Activated CD4-positive, alpha-beta T cell treated with anti-CD3 and anti-CD28 coated beads for 36 hours (primary cell): Measurements from ENCODE around the gene OLAH. TPM values are rescaled to one million over a fixed set of nuclear protein-coding genes. Genes with fewer than 3 reads are reported as not detected.

Experiments used
- ATAC-seq: fragments of 200-7000 bp; cut with Tn5 transposase; one replicate; pipeline ENCODE4 v1.10.0; 2021; ENCODE audit warnings: mild to moderate bottlenecking, moderate library complexity
- CTCF ChIA-PET: fragments of 350-600 bp; sonication (Branson Sonifier 250); formaldehyde crosslinking; loops from one replicate; lab custom pipeline; 2021; ENCODE audit warnings: antibody characterized with exemption; lab: Charles Lee
- POLR2A ChIA-PET: fragments of 350-600 bp; sonication (Branson Sonifier 250); formaldehyde crosslinking; loops from one replicate; lab custom pipeline; 2021; ENCODE audit warnings: antibody characterized with exemption, inconsistent platforms; lab: Charles Lee
- DNase-seq: peaks from one replicate; pipeline ENCODE4 v3.0.0-alpha.2; 2020
- H3K27ac Mint-ChIP-seq: one replicate; pipeline ENCODE4 v1.8.0; 2021; ENCODE audit warnings: mixed read lengths
- H3K27me3 Mint-ChIP-seq: one replicate; pipeline ENCODE4 v1.8.0; 2021; ENCODE audit warnings: mixed read lengths
- H3K36me3 Mint-ChIP-seq: one replicate; pipeline ENCODE4 v1.8.0; 2021; ENCODE audit warnings: low read depth, mixed read lengths
- H3K4me1 Mint-ChIP-seq: one replicate; pipeline ENCODE4 v1.8.0; 2021; ENCODE audit warnings: mixed read lengths
- H3K4me3 Mint-ChIP-seq: one replicate; pipeline ENCODE4 v1.8.0; 2021; ENCODE audit warnings: mild to moderate bottlenecking, moderate library complexity, mixed read lengths
- H3K9me3 Mint-ChIP-seq: one replicate; pipeline ENCODE4 v1.8.0; 2021; ENCODE audit warnings: low read depth, mixed read lengths
- intact Hi-C, 2 experiments: fragments of 100-400 bp; cut with DNase I in 1 of 2; cut with micrococcal nuclease in 1 of 2; formaldehyde crosslinking; loops; one replicate each; pipeline versions ENCODE4 v1.14.2 to v1.15.1; 2022 to 2024; cut with DNase I, micrococcal nuclease
- total RNA-seq, 2 experiments: library from RNA; stranded (reverse); gene quantifications; one replicate each; pipeline ENCODE4 v1.2.3, GENCODE V29; 2021

The OLAH gene
- total RNA-seq, 2 experiments from 2014 or later = 0.16 to 0.90 TPM

- intact Hi-C loops = no loop called here
- ChIA-PET CTCF (no interaction called here), POLR2A (no interaction called here)
- Mint-ChIP-seq H3K36me3 (no peaks in the 10 kb centered on the region), H3K27ac (no peak overlapping the region), H3K4me3 (no peak overlapping the region), H3K9me3 (no peaks in the 10 kb centered on the region), H3K4me1 (peaks cover under 1% of the 10 kb centered on the region), H3K27me3 (no peaks in the 10 kb centered on the region)
- no peak for ATAC-seq
- no peak for DNase-seq
Measured at GRCh38 chr10:15038416-15038815, 5.3 kb upstream of the OLAH start.

- Mint-ChIP-seq H3K4me3 (no peak overlapping the region), H3K36me3 (no peaks in the 10 kb centered on the region)
- ATAC-seq = no peak
Measured at GRCh38 chr10:15045380-15045779, 1.6 kb downstream of the OLAH start.

GRCh38 chr10:15046626-15047025, 2.9 kb downstream of the OLAH start:
- ChIA-PET CTCF (no interaction called here), POLR2A (no interaction called here)
- DNase-seq = no peak
- H3K4me1 Mint-ChIP-seq = peaks cover 18% of the 10 kb centered on the region
- H3K27ac Mint-ChIP-seq = no peak overlapping the region
- H3K36me3 Mint-ChIP-seq = no peaks in the 10 kb centered on the region
- ATAC-seq = no peak
- H3K9me3 Mint-ChIP-seq = no peaks in the 10 kb centered on the region
- no peak overlapping the region for H3K4me3 Mint-ChIP-seq
- no peaks in the 10 kb centered on the region for H3K27me3 Mint-ChIP-seq
- intact Hi-C loops = no loop called here

More at GRCh38 chr10:15045380-15045779, 1.6 kb downstream of the OLAH start:
- H3K27me3 Mint-ChIP-seq = no peaks in the 10 kb centered on the region
- no peak overlapping the region for H3K27ac Mint-ChIP-seq
- peaks cover 18% of the 10 kb centered on the region for H3K4me1 Mint-ChIP-seq
- POLR2A ChIA-PET = no interaction called here
- CTCF ChIA-PET = interaction anchor here (0.7 to 1.0 kb wide), 2 partner anchors 9 to 450 kb away, joined by 3 read pairs; no protein-coding TSS in a partner anchor
- intact Hi-C loops = no loop called here
- no peaks in the 10 kb centered on the region for H3K9me3 Mint-ChIP-seq
- DNase-seq = no peak

GRCh38 chr10:15049533-15049932, 5.8 kb downstream of the OLAH start:
- ChIA-PET POLR2A (no interaction called here), CTCF (no interaction called here)
- no peaks in the 10 kb centered on the region for H3K27me3 Mint-ChIP-seq
- H3K36me3 Mint-ChIP-seq = no peaks in the 10 kb centered on the region
- peaks cover 10% of the 10 kb centered on the region for H3K4me1 Mint-ChIP-seq
- H3K4me3 Mint-ChIP-seq = no peak overlapping the region
- ATAC-seq (no peak), DNase-seq (no peak)
- no peaks in the 10 kb centered on the region for H3K9me3 Mint-ChIP-seq
- H3K27ac Mint-ChIP-seq = no peak overlapping the region
- intact Hi-C loops = no loop called here

- no peak for DNase-seq
- Mint-ChIP-seq H3K36me3 (no peaks in the 10 kb centered on the region), H3K27me3 (no peaks in the 10 kb centered on the region), H3K4me3 (no peak overlapping the region), H3K4me1 (no peaks in the 10 kb centered on the region), H3K27ac (no peak overlapping the region), H3K9me3 (no peaks in the 10 kb centered on the region)
- intact Hi-C loops = no loop called here
- ChIA-PET CTCF (no interaction called here), POLR2A (no interaction called here)
- no peak for ATAC-seq
Measured at GRCh38 chr10:15052121-15052520, 8.4 kb downstream of the OLAH start.

GRCh38 chr10:15053061-15053460, 9.3 kb downstream of the OLAH start:
- ChIA-PET POLR2A (no interaction called here), CTCF (no interaction called here)
- DNase-seq (no peak), ATAC-seq (no peak)
- intact Hi-C loops = no loop called here
- H3K4me3 Mint-ChIP-seq = no peak overlapping the region
- H3K27ac Mint-ChIP-seq = no peak overlapping the region
- no peaks in the 10 kb centered on the region for H3K27me3 Mint-ChIP-seq
- H3K9me3 Mint-ChIP-seq = no peaks in the 10 kb centered on the region
- no peaks in the 10 kb centered on the region for H3K36me3 Mint-ChIP-seq
- no peaks in the 10 kb centered on the region for H3K4me1 Mint-ChIP-seq

- CTCF ChIA-PET = no interaction called here
- POLR2A ChIA-PET = no interaction called here
- H3K27me3 Mint-ChIP-seq = peaks cover 7% of the 10 kb centered on the region
- ATAC-seq (no peak), DNase-seq (no peak)
- H3K27ac Mint-ChIP-seq = no peak overlapping the region
- intact Hi-C loops = no loop called here
- peaks cover 9% of the 10 kb centered on the region for H3K9me3 Mint-ChIP-seq
- H3K36me3 Mint-ChIP-seq = peaks cover 8% of the 10 kb centered on the region
- H3K4me1 Mint-ChIP-seq = no peaks in the 10 kb centered on the region
- no peak overlapping the region for H3K4me3 Mint-ChIP-seq
Measured at GRCh38 chr10:15058689-15059088, 14.9 kb downstream of the OLAH start.

- DNase-seq = no peak
- H3K4me3 Mint-ChIP-seq = no peak overlapping the region
- intact Hi-C loops = no loop called here
- ATAC-seq = no peak
- H3K36me3 Mint-ChIP-seq = peaks cover 8% of the 10 kb centered on the region
- peaks cover 7% of the 10 kb centered on the region for H3K27me3 Mint-ChIP-seq
- ChIA-PET CTCF (no interaction called here), POLR2A (no interaction called here)
- no peak overlapping the region for H3K27ac Mint-ChIP-seq
- H3K9me3 Mint-ChIP-seq = peaks cover 9% of the 10 kb centered on the region
- no peaks in the 10 kb centered on the region for H3K4me1 Mint-ChIP-seq
Measured at GRCh38 chr10:15059914-15060313, 16.2 kb downstream of the OLAH start.

GRCh38 chr10:15060638-15061037, 16.9 kb downstream of the OLAH start:
- intact Hi-C loops = no loop called here
- Mint-ChIP-seq H3K4me3 (no peak overlapping the region), H3K27me3 (peaks cover 7% of the 10 kb centered on the region), H3K27ac (no peak overlapping the region), H3K4me1 (no peaks in the 10 kb centered on the region), H3K9me3 (peaks cover 9% of the 10 kb centered on the region), H3K36me3 (peaks cover 8% of the 10 kb centered on the region)
- ATAC-seq (no peak), DNase-seq (no peak)
- POLR2A ChIA-PET = no interaction called here
- CTCF ChIA-PET = interaction anchor here (1.0 kb wide), 1 partner anchor 45 kb away, joined by 3 read pairs; no protein-coding TSS in a partner anchor

GRCh38 chr10:15067154-15067553, 23.4 kb downstream of the OLAH start:
- Mint-ChIP-seq H3K36me3 (no peaks in the 10 kb centered on the region), H3K27me3 (no peaks in the 10 kb centered on the region), H3K4me1 (no peaks in the 10 kb centered on the region), H3K4me3 (no peak overlapping the region), H3K9me3 (no peaks in the 10 kb centered on the region), H3K27ac (no peak overlapping the region)
- intact Hi-C loops = no loop called here
- no peak for ATAC-seq
- ChIA-PET CTCF (no interaction called here), POLR2A (no interaction called here)
- DNase-seq = no peak

GRCh38 chr10:15068802-15069201, 25.1 kb downstream of the OLAH start:
- intact Hi-C loops = no loop called here
- ChIA-PET CTCF (no interaction called here), POLR2A (no interaction called here)

GRCh38 chr10:15069230-15069629, 25.5 kb downstream of the OLAH start:
- no peak for ATAC-seq
- H3K9me3 Mint-ChIP-seq = no peaks in the 10 kb centered on the region
- DNase-seq = no peak
- H3K36me3 Mint-ChIP-seq = no peaks in the 10 kb centered on the region
- H3K4me1 Mint-ChIP-seq = no peaks in the 10 kb centered on the region
- H3K27me3 Mint-ChIP-seq = no peaks in the 10 kb centered on the region
- no peak overlapping the region for H3K4me3 Mint-ChIP-seq
- CTCF ChIA-PET = interaction anchor here (0.5 to 0.6 kb wide), 2 partner anchors 176 to 572 kb away, joined by 3 read pairs; no protein-coding TSS in a partner anchor
- H3K27ac Mint-ChIP-seq = no peak overlapping the region
- intact Hi-C loops = no loop called here
- POLR2A ChIA-PET = no interaction called here

More at GRCh38 chr10:15068802-15069201, 25.1 kb downstream of the OLAH start:
- Mint-ChIP-seq H3K36me3 (no peaks in the 10 kb centered on the region), H3K27me3 (no peaks in the 10 kb centered on the region), H3K27ac (no peak overlapping the region), H3K4me1 (no peaks in the 10 kb centered on the region), H3K4me3 (no peak overlapping the region), H3K9me3 (no peaks in the 10 kb centered on the region)
- DNase-seq = no peak
- ATAC-seq = no peak

GRCh38 chr10:15072358-15072757, 28.6 kb downstream of the OLAH start:
- ChIA-PET CTCF (no interaction called here), POLR2A (no interaction called here)
- Mint-ChIP-seq H3K27ac (no peak overlapping the region), H3K4me3 (no peak overlapping the region), H3K27me3 (no peaks in the 10 kb centered on the region), H3K9me3 (no peaks in the 10 kb centered on the region), H3K4me1 (no peaks in the 10 kb centered on the region), H3K36me3 (no peaks in the 10 kb centered on the region)
- DNase-seq = no peak
- intact Hi-C loops = no loop called here
- no peak for ATAC-seq
